ENCODE measurements around the gene ERO1B.
A peak's percentile ranks its signal among the peaks of the same experiment; 100 is the strongest.
"Not testable (repeated sequence)": the region's sequence is repeated elsewhere in the genome, so short reads cannot be mapped to it uniquely, and the experiment has no call there.

The ERO1B gene, protein sequence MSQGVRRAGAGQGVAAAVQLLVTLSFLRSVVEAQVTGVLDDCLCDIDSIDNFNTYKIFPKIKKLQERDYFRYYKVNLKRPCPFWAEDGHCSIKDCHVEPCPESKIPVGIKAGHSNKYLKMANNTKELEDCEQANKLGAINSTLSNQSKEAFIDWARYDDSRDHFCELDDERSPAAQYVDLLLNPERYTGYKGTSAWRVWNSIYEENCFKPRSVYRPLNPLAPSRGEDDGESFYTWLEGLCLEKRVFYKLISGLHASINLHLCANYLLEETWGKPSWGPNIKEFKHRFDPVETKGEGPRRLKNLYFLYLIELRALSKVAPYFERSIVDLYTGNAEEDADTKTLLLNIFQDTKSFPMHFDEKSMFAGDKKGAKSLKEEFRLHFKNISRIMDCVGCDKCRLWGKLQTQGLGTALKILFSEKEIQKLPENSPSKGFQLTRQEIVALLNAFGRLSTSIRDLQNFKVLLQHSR

DNA sequence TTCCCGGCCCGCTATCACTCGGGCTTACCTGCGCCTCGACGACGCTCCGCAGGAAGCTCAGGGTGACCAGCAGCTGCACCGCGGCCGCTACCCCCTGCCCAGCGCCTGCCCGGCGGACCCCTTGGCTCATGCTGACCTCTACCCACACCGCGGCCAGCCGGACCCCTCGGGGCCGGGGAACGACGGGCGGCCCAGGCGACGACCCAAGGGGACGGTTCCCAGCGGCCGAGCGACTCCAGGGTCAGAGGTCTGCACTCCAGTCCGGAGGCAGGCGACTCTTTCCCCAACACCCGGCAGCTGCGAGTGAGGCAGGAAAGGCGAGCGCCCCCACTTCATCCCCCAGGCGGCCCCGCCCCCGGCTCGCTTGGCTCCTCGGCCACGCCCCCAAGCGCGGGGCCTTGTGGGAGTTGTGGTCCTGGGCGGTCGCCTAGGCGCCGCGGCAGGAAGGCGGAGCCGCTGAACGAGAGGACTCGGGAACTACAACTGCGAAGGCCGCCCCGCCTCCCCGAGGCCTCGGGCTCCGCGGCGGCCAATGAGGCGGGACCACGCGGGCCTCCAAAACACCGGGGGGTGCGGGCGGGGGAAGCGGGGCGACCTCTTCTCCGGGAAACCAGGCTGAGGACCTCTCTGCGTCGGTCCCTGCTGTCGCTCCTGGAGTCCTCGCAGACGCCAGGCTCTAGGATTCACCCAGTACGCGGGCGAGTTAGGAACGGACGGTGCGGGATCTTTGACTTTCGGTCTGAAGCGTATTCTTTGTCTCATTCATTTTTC lies at the start of gene ERO1B:
TSS of gene ERO1B (minus strand) at position 305 of the 771 bp plus-strand sequence. CDS start at position 130, 175 bp downstream.
- DNase-seq (ENCODE audit: low spot score) (peak; percentile 82), FAIRE-seq (peak; percentile 56)

DNA sequence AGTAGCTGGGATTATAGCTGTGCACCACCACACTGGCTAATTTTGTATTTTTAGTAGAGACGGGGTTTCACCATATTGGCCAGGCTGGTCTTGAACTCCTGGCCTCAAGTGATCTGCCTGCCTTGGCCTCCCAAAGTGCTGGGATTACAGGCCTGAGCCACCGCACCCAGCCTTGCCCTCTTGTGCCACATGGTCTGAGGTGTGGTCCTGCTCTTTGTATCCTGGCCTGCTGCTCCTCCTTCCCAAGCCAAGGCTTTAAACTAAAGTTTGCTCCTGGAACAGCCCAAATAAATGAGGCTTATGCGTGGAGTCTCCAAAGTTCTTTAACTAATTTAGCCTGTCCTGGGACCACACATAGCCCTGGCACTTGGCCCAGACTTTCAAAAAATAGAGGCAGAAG lies 49.7 kb upstream of the ERO1B start:
- not testable (repeated sequence) for DNase-seq (ENCODE audit: low spot score); FAIRE-seq

DNA sequence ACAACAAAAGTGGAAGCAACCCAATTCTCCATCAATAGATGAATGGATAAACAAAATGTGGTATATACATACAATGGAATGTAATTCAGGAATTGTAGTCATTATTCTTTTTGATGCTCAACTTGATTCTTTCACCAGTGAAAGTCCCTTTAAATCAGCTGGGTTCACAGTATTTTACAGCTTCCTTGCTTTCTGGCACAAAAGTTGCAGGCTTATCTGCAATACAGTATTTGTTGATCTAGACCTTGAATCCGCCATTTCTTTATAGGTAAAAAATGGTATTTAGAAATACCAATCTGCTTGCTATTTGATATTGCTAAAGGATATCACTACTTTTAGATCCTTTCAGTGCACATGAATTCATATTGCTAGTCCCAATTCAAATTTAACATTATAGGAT lies 44.7 kb upstream of the ERO1B start:
- FAIRE-seq = no peak
- DNase-seq (ENCODE audit: low spot score) = no peak

DNA sequence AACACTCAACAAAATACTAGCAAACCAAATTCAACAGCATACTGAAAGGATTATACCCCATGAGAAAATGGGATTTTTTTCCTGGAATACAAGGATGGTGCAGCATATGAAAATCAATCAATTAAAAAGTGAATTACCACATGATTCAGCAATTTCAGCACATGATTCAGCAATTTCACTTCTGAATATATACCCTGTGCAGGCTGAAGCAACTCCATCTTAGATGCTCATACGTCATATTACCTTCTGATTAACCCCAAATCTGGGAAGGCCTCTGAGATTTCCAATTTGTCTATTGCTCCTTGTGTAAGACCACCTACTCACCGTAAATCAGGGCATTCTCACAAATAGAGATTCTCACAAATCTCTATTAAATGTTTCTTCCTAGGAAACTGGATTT lies 43.8 kb upstream of the ERO1B start:
- FAIRE-seq = no peak
- no peak for DNase-seq (ENCODE audit: low spot score)

DNA sequence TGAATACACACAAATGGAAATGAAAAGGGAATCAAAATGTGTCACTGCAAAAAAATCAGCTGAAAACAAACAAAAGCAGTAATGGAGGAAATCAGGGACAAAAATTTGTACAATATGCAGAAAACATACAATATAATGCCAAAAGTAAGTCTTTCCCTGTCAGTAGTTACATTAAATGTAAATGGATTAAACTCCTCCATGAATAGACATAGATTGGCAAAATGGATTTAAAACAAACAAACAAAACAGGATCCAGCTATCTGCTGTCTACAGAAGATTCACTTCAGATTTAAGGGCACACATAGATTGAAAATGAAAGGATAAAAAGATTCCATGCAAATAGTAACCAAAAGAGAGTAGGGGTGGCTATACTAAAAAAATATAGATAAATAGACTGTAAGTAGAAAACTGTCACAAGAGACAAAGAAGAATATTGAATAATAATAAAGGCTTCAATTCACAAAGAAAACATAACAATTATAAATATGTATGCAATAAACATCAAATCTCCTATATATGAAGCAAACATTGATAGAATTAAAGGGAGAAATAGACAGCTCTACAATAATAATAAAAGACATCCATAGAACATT lies 42.2 kb upstream of the ERO1B start:
- DNase-seq (ENCODE audit: low spot score) (no peak), FAIRE-seq (no peak)

DNA sequence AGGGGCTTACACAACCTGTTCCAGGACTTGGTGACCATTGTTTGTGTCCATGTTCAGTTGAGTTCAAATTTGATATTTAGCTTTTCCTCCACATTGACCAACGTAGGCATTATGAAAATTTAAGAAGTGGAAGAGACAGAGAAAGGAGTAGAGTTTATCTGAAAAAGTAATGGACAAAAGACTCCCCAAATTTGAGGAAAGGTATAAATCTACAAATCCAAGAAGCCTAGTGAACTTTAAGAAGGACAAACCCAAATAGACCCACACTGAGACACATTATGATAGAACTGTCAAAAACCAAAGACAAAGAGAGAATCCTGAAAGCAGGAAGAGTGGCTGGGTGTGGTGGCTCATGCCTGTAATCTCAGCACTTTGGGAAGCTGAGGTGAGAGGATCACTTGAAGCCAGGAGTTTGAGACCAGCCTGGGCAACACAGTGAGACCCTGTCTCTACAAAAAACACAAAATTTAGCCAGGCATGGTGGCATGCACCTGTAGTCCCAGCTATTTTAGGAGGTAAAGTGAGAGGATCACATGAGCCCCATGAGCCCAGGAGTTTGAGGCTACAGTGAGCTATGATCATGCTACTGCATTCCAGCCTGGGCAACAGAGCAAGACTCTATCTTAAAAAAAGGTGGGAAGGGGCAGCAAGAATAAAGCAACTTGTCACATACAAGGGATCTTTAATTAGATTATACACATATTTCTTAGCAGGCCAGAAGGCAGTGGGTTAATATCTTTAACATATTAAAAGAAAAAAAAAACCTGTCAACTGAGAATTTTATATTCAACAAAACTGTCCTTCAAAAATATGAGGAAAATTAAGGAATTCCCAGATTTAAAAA lies 41.0 kb upstream of the ERO1B start:
- DNase-seq (ENCODE audit: low spot score) (no peak), FAIRE-seq (no peak)

DNA sequence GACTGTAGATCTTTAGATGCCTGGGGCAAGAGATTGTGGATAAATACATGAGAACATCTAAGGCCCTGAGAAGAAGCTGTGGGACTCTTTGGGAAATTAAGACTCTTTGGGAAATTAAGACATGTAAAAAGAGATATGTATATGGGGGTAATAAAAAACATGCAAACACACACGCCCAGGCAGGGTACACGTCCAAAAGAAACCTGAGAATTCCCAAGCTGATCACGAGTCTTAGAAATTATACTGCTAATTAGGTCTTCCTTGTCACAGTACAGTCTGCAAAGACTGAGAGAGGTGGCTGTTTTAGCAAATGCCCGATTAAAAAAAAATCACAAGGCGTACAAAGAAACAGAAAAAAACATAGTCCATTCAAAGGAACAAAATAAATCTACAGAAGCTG lies 39.3 kb upstream of the ERO1B start:
- no peak for FAIRE-seq
- no peak for DNase-seq (ENCODE audit: low spot score)

DNA sequence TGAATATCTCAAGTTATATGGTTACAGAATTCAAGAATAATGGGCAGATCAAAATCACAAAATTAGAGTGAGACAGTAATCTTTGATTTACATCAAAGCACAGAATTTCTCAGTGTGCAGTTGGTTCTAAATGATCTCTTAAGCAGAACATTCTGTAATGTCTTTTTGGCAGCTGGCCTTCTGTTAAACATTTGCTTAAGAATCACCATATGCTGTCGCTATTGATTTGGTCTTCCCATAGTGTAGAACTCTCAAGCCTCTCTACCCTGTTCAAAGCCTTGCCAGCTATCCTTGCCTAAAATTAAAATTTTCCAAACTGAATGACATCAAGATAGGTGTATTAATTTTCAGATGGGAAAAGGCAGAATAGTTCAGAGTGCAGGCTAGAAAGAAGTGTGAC lies 38.9 kb upstream of the ERO1B start:
- FAIRE-seq = no peak
- DNase-seq (ENCODE audit: low spot score) = no peak

DNA sequence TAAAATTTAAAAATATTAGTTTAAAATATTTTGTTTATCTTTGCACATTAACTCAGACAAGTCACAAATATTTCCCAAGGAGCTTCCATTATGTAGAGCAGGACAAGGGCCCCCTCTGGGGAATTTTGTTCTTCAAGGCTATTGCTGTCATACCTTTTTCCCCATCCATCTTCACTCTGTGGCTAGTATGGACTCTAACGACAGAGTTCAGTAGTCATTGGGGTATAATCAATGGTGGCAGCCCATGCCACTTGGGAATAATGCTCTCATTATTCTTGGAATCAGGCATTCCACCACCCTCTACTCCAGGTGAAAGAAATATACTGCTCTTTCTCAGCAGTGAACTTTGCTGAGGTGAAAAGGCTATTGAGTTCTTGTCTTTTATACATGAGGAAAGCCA lies 38.5 kb upstream of the ERO1B start:
- no peak for DNase-seq (ENCODE audit: low spot score)
- no peak for FAIRE-seq

DNA sequence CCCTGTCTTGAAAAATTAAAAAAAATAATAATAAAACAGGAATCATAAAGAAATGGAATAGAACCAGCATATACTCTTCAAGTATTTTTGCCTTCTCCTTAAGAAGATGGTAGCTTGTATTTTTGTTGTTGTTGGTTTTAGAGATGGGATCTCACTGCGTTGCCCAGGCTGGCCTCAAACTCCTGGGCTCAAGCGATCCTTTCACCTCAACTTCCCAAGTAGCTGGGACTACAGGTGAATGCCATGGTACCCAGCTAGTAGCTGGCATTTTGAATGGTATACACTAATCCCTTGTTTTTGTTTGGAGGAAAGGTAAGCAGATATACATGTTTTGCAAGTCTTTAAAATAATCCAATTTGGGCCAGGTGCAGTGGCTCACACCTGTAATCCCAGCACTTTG lies 34.7 kb upstream of the ERO1B start:
- DNase-seq (ENCODE audit: low spot score) (no peak), FAIRE-seq (no peak)

DNA sequence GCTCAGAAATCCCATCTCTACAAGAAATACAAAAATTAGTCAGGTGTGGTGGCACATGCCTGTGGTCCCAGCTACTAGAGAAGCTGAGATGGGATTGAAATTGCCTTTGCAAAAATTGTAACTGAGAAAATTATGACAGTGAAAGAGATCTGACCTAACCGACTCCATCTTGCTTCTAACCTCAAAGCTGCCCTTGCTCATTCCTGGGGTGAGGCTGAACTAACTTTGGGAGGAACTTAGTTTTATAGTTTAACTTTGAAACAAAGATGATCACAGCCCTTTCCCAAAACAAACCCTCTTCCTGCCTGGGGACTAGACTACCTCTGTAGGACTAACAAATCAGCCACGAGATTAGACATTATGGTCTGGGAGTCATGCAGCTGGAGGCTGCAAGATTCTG lies 33.8 kb upstream of the ERO1B start:
- FAIRE-seq (no peak), DNase-seq (ENCODE audit: low spot score) (no peak)

DNA sequence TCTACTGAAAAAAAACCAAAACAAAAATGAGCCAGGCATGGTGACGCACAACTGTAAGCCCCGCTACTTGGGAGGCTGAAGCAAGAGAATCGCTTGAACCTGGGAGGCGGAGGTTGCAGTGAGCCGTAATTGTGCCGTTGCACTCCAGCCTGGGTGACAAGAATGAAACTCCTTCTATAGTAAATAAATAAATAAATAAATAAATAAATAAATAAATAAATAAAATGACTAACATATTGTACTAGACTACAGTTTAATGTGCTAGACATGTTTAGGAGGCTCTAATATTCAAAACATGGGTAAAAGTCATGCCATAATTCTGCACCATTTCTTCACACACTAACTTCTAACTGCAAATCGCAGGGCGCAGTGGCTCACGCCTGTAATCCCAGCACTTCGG lies 33.3 kb upstream of the ERO1B start:
- DNase-seq (ENCODE audit: low spot score) (no peak), FAIRE-seq (no peak)

DNA sequence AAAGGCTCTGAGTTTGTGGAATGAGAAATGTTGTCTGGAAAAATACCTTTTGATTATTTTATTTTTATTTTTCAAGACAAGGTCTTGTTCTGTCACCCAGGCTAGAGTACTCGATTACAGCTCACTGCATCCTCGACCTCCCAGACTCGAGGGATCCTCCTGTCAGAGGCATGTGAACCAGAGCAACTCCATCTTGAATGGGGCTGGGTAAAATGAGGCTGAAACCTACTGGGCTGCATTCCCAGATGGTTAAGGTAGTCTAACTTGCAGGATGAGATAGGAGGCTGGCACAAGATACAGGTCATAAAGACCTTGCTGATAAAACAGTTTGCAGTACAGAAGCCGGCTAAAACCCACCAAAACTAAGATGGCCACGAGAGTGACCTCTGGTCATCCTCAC lies 32.3 kb upstream of the ERO1B start:
- FAIRE-seq; DNase-seq (ENCODE audit: low spot score): not testable (repeated sequence)

DNA sequence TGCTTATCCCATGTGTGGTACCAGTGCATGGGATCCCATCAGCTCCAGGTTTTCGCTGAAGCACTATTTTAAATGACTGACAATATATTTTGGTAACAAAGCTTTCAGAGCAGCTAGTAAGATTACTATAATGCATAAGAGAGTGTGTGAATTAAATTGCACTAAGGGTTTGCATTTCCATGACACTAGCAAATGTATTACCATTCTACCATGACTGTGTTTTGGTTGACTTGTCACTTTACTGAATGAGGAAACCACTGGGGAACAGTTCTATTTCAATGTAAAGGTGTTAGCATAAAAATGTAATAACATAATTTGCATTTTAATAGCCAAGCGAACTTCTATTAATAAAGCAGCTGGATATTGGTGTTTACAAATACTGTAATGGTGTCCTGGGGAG lies 31.7 kb upstream of the ERO1B start:
- DNase-seq (ENCODE audit: low spot score) = no peak
- no peak for FAIRE-seq

DNA sequence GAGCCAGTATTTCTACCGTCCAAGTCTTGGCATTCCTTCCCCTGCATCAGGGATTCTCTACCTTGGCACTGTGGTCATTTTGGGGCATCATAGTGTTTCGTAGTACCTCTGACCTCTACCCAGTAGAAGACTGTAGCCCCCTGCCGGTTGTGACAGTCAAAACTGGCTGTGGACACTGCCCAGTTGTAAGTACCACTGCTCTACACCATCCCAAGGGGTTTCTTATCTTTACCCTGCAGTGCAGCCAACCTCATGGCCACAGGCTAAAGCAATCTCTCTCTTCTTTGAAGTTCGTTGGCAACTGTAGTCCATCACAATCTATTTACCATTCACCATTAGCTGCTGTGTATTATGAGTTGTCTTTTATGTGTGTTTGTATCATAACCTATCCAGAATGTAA lies 29.3 kb upstream of the ERO1B start:
- DNase-seq (ENCODE audit: low spot score) (no peak), FAIRE-seq (no peak)

DNA sequence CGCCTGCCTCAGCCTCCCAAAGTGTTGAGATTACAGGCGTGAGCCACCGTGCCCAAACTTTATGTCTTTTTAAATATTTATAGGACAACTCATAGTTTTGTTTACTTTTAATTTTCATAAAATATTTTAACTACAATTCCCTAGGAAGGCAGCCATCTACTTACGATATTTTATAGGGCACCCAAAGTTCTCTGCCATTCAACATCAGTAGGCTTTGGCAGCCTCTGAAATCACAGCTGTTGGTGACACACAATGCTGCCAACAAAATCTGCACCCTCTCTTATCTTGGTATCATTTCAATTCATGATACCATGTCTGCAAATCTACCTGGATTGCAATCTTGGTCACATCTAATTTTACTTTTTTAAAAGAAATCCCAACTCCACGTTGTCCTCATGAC lies 27.1 kb upstream of the ERO1B start:
- DNase-seq (ENCODE audit: low spot score) = no peak
- FAIRE-seq = no peak

DNA sequence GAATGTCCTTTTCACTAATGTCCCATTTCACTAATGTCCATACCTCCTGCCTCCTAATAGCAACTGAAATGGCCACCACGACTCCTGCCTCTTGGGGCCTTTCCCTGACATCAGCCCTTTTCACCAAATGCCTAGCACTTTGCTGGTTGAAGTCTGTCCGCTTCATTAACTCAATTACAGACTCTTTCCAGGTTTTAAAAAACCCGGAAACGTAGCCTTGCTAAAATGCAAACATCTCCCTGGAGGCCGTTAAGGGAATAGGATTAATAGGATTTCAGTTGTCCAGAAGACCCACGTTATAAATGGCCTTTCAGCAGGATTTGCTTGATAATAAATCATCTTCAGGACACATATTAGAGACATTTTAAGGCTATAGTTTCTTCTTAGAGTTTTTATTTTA lies 25.7 kb upstream of the ERO1B start:
- DNase-seq (ENCODE audit: low spot score) (no peak), FAIRE-seq (no peak)

DNA sequence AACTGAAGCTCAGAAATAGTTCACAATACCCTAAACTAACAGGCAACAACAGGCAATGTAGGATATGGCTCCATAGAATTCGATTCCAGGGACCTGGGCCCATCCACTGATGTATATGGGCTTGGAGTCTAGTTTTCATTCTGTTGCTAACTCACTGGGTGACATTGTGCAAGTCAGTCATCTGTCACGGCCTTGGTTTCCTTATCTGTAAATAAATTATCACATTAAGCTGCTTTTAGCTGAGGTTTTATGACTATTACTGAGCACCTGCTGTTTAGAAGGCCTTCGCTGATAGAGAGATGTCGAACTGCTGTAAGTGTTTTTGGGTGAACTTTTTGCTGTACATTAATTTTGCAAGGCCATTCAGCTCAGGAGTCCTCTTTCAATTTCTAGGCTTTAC lies 22.9 kb upstream of the ERO1B start:
- DNase-seq (ENCODE audit: low spot score) (no peak), FAIRE-seq (no peak)

DNA sequence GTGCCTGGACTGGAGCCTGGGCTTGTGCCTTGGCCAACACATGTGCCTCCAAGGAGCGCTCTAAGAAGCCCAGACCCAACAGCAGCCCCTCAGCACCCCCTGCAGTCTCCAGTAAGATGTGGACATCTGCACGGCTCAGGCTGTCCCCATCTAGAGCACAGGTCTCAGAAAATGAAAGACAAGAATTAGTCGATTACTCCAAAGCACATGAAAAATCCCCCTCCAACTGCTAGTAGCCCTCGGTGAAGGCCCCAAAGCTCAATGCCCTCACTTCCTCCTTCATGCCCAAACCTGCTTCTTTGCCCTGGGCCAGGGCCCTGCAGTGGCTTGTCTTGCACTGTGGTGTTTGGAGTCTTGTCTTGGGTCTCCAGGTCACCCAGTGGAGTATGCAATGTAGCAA lies 21.9 kb upstream of the ERO1B start:
- FAIRE-seq = no peak
- no peak for DNase-seq (ENCODE audit: low spot score)

DNA sequence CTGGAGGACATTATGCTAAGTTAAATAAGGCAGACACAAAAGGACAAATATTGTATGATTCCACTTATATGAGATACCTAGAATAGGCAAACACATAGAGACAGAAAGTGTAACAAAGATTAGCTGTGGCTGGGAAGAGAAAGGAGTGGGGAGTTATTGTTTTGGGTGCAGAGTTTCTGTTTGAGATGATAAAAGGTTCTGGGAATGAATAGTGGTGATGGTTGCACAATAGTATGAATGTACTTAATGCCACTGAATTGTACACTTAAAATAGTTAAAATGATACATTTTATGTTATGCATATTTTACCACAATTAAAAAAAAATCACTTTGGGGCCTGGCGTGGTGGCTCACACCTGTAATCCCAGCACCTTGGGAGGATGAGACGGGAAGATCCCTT lies 21.2 kb upstream of the ERO1B start:
- DNase-seq (ENCODE audit: low spot score) = no peak
- no peak for FAIRE-seq

DNA sequence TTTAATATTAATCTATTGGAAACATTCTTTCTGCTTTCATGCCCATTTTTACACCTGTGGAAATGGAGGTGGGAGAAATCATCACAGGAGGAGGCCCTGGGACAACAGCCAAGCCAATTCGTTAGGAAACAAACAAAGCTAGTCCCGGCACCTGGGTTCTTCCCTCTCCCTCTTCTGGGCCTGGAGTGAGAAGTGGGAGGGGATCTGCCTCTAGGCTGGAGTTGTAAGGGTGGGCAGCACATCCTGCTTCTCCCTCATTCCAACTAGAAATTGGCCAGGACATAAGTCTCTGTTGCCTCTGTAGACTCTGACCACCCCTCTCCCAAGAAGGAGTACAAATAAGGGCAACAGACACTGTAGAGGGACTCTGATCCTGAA lies 20.2 kb upstream of the ERO1B start:
- no peak for DNase-seq (ENCODE audit: low spot score)
- FAIRE-seq = no peak

All from RCC 7860 (cell line).